Neuronal stem cell (in vitro differentiated cells): ENCODE measurements around the gene RPS4Y1. TPM values are rescaled to one million over a fixed set of nuclear protein-coding genes. Genes with fewer than 3 reads are reported as not detected.

Source experiments
- DNase-seq: peaks from one replicate; pipeline ENCODE4 v3.0.0-alpha.2; 2013; ENCODE audit warnings: low spot score
- H2AFZ ChIP-seq: one replicate; pipeline ENCODE4 v1.6.1; 2013; ENCODE audit warnings: mild to moderate bottlenecking, low read length, inconsistent platforms
- H2AK5ac ChIP-seq: 2 replicates; pipeline ENCODE4 v1.6.1; 2013; ENCODE audit warnings: low read depth, mild to moderate bottlenecking, inconsistent platforms, low read length, moderate library complexity, mixed read lengths
- H2BK120ac ChIP-seq: 2 replicates; pipeline ENCODE4 v1.6.1; 2013; ENCODE audit warnings: low read depth, mild to moderate bottlenecking, inconsistent platforms, low read length, moderate library complexity, mixed read lengths
- H2BK12ac ChIP-seq: one replicate; pipeline ENCODE4 v1.6.1; 2013; ENCODE audit warnings: low read length, inconsistent platforms
- H2BK15ac ChIP-seq: 2 replicates; pipeline ENCODE4 v1.6.1; 2013; ENCODE audit warnings: mild to moderate bottlenecking, low read length, inconsistent platforms, mixed read lengths
- H2BK5ac ChIP-seq: one replicate; pipeline ENCODE4 v1.6.1; 2013; ENCODE audit warnings: inconsistent platforms, mild to moderate bottlenecking, low read length, moderate library complexity
- H3K14ac ChIP-seq: one replicate; pipeline ENCODE4 v1.6.1; 2013; ENCODE audit warnings: low read length, inconsistent platforms
- H3K18ac ChIP-seq: 2 replicates; pipeline ENCODE4 v1.6.1; 2013; ENCODE audit warnings: low read length, inconsistent platforms
- H3K23ac ChIP-seq: 2 replicates; pipeline ENCODE4 v1.6.1; 2013; ENCODE audit warnings: low read depth, mild to moderate bottlenecking, mixed read lengths, low read length, inconsistent platforms; ENCODE audit not compliant: poor library complexity
- H3K27ac ChIP-seq: replicated peaks from 3 replicates; pipeline ENCODE4 v1.5.1; 2013; ENCODE audit warnings: low read length, inconsistent platforms
- H3K27me3 ChIP-seq, 3 experiments: 2 replicates each; pipeline ENCODE4 v1.6.1; 2013; ENCODE audit warnings: low read length in 3 of 3, mild to moderate bottlenecking in 2 of 3, inconsistent platforms in 1 of 3, low read depth in 1 of 3, mixed read lengths in 1 of 3, moderate library complexity in 1 of 3; ENCODE audit not compliant: control insufficient read depth in 3 of 3, insufficient read depth in 3 of 3
- H3K36me3 ChIP-seq, 2 donors: replicated peaks in 1 of 2; 2 replicates each; pipeline ENCODE4 v1.6.1; 2013; ENCODE audit warnings: low read length in 2 of 2; ENCODE audit not compliant: control insufficient read depth in 2 of 2, insufficient read depth in 2 of 2
- H3K4ac ChIP-seq: 2 replicates; pipeline ENCODE4 v1.6.1; 2013; ENCODE audit warnings: inconsistent platforms, mild to moderate bottlenecking, low read length, moderate library complexity
- H3K4me1 ChIP-seq, 2 donors: 1 replicate in 1 of 2; 2 replicates in 1 of 2; pipeline ENCODE4 v1.6.1; 2013; ENCODE audit warnings: low read length in 2 of 2, low read depth in 1 of 2; ENCODE audit not compliant: control insufficient read depth in 2 of 2, insufficient read depth in 1 of 2
- H3K4me2 ChIP-seq: one replicate; pipeline ENCODE4 v1.6.1; 2013; ENCODE audit warnings: mild to moderate bottlenecking, low read length, inconsistent platforms; ENCODE audit not compliant: insufficient read depth, poor library complexity, severe bottlenecking
- H3K4me3 ChIP-seq, 2 donors: 2 replicates each; pipeline ENCODE4 v1.5.1; 2013; ENCODE audit warnings: low read length in 2 of 2, mild to moderate bottlenecking in 2 of 2, inconsistent platforms in 1 of 2, moderate library complexity in 1 of 2
- H3K79me1 ChIP-seq: one replicate; pipeline ENCODE4 v1.6.1; 2013; ENCODE audit warnings: low read depth, mild to moderate bottlenecking, inconsistent platforms, low read length, moderate library complexity
- H3K9ac ChIP-seq: one replicate; pipeline ENCODE4 v1.6.1; 2013; ENCODE audit warnings: mild to moderate bottlenecking, low read depth, low read length, inconsistent platforms; ENCODE audit not compliant: poor library complexity
- H3K9me3 ChIP-seq, 2 donors: replicated peaks in 1 of 2; 2 replicates each; pipeline versions ENCODE3 to v1.6.1; 2013; ENCODE audit warnings: low read length in 2 of 2, mild to moderate bottlenecking in 2 of 2, inconsistent platforms in 1 of 2, low read depth in 1 of 2, mixed read lengths in 1 of 2, moderate library complexity in 1 of 2; ENCODE audit not compliant: control insufficient read depth in 2 of 2, insufficient read depth in 1 of 2
- H4K8ac ChIP-seq: one replicate; pipeline ENCODE4 v1.6.1; 2013; ENCODE audit warnings: low read depth, mild to moderate bottlenecking, inconsistent platforms, low read length, moderate library complexity
- H4K91ac ChIP-seq: one replicate; pipeline ENCODE4 v1.6.1; 2013; ENCODE audit warnings: low read length, low read depth, mild to moderate bottlenecking, inconsistent platforms; ENCODE audit not compliant: poor library complexity
- WGBS, 2 donors: extraction: QIAGEN DNeasy Blood & Tissue Kit; methylation state at CpG; one replicate each; pipeline ENCODE4 v1.1.7; 2013; ENCODE audit warnings: missing lambda C conversion rate in 2 of 2, mixed read lengths in 1 of 2; ENCODE audit not compliant: insufficient read length in 2 of 2, insufficient replicate concordance in 1 of 2; ENCODE audit errors: extremely low coverage in 2 of 2; 5-methylcytosine and 5-hydroxymethylcytosine counted together
- small RNA-seq: library from polyadenylated mRNA; stranded (forward); fragments of <200 nt; extraction: miRNeasy Mini kit (QIAGEN cat#:217004); gene quantifications from one replicate; pipeline ENCODE3, GENCODE V24; 2013; ENCODE audit not compliant: insufficient read depth

Gene RPS4Y1

GRCh38 chrY:2896050-2896449 lies 54.6 kb downstream of the RPS4Y1 start:
- H2BK120ac ChIP-seq = no peak overlapping the region
- no peaks in the 10 kb centered on the region for H3K4me1 ChIP-seq
- H3K4ac ChIP-seq = no peak overlapping the region
- no peak overlapping the region for H2AFZ ChIP-seq
- H3K23ac ChIP-seq = no peak overlapping the region
- no peak overlapping the region for H3K27ac ChIP-seq
- H3K9ac ChIP-seq = no peak overlapping the region
- no peak overlapping the region for H3K18ac ChIP-seq
- H4K8ac ChIP-seq = no peak overlapping the region
- no peak overlapping the region for H3K4me3 ChIP-seq
- no peak overlapping the region for H2BK15ac ChIP-seq
- H3K36me3 ChIP-seq = no peaks in the 10 kb centered on the region
- H3K79me1 ChIP-seq = no peaks in the 10 kb centered on the region
- no peak overlapping the region for H4K91ac ChIP-seq
- H2BK12ac ChIP-seq = no peak overlapping the region
- no peak overlapping the region for H3K14ac ChIP-seq
- DNase-seq = no peak
- H2BK5ac ChIP-seq = no peak overlapping the region
- no peaks in the 10 kb centered on the region for H3K9me3 ChIP-seq
- H3K27me3 ChIP-seq = no peaks in the 10 kb centered on the region
- H3K4me2 ChIP-seq = no peak overlapping the region
- no peak overlapping the region for H2AK5ac ChIP-seq
- no CpG with 5 or more reads among the region's 2 CpGs for WGBS, 2 donors

DNA sequence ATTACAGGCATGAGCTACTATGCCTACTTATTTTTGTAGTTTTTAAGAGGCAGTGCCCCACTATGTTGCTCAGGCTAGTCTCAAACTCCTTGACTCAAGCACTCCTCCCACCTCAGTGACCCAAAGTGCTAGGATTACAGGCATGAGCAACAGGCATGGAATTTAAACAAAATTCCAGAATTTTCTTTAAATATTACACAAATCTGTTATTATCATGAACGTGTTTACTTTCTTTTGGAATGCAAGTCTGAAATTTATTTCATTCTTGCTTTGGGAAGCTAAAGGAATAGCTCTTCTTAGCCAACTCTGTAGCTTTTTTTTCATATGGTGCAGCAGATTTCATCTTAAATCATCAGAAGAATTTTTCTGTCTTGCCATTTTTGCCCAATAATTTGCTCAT lies 66.0 kb downstream of the RPS4Y1 start:
- H3K18ac ChIP-seq = no peak overlapping the region
- H2BK15ac ChIP-seq = no peak overlapping the region
- no peak overlapping the region for H2AK5ac ChIP-seq
- no peaks in the 10 kb centered on the region for H3K4me1 ChIP-seq
- H3K27ac ChIP-seq = no peak overlapping the region
- H2BK5ac ChIP-seq = no peak overlapping the region
- peaks cover 0 to 3% of the 10 kb centered on the region in 2 donors for H3K9me3 ChIP-seq
- no CpG with 5 or more reads among the region's 1 CpG for WGBS, 2 donors
- no peak overlapping the region for H4K91ac ChIP-seq
- no peak overlapping the region for H3K9ac ChIP-seq
- H2BK120ac ChIP-seq = no peak overlapping the region
- DNase-seq = no peak
- no peak overlapping the region for H4K8ac ChIP-seq
- H2BK12ac ChIP-seq = no peak overlapping the region
- no peaks in the 10 kb centered on the region for H3K27me3 ChIP-seq
- H3K23ac ChIP-seq = no peak overlapping the region
- no peak overlapping the region for H3K14ac ChIP-seq
- H3K4me2 ChIP-seq = no peak overlapping the region
- no peak overlapping the region for H2AFZ ChIP-seq
- no peaks in the 10 kb centered on the region for H3K79me1 ChIP-seq
- no peak overlapping the region for H3K4ac ChIP-seq
- H3K4me3 ChIP-seq = no peak overlapping the region
- no peaks in the 10 kb centered on the region for H3K36me3 ChIP-seq

DNA sequence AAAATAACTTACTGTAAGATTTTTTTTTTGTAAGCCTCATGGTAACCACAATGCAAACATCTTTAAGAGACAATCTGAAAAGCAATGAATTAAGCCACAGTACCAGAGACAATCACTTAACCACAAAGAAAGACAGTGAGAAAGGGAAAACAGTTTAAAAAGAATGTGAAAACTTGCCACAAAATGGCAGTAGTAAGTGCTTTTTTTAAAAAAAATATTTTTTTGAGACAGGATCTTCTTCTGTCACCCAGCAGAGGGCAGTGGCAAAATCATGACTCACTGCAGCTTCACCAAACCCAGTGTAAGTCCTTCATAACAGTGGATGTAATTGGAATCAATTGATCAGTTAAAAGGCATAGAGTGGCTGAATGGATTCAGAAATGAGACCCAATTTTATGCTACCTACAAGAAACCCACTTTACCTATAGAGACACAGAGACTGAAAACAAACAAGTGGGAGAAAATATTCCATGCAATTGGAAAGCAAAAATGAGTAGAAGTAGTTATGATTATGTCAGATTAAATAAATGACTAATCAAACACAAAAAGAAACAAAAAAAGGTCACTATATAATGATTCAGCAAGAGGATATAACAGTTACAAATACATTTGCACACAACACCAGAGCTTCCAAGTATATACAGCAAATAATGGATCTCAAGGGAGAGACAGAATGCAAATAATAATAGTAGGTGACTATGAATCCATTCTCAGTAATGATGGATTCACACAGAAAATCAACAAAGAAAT lies 71.8 kb downstream of the RPS4Y1 start:
- Histone ChIP-seq H2AFZ (no peak overlapping the region), H3K18ac (no peak overlapping the region), H3K36me3 (no peaks in the 10 kb centered on the region), H3K27me3 (no peaks in the 10 kb centered on the region), H4K91ac (no peak overlapping the region), H3K79me1 (no peaks in the 10 kb centered on the region), H2BK12ac (no peak overlapping the region), H2BK120ac (no peak overlapping the region), H3K23ac (no peak overlapping the region), H3K14ac (no peak overlapping the region), H4K8ac (no peak overlapping the region), H3K9ac (no peak overlapping the region), H3K4me3 (no peak overlapping the region), H3K4ac (no peak overlapping the region), H3K27ac (no peak overlapping the region), H3K9me3 (peaks cover 0 to 3% of the 10 kb centered on the region in 2 donors), H3K4me2 (no peak overlapping the region), H2BK15ac (no peak overlapping the region), H3K4me1 (no peaks in the 10 kb centered on the region), H2AK5ac (no peak overlapping the region), H2BK5ac (no peak overlapping the region)
- DNase-seq = no peak

Small RNA genes within 50 kb of the gene (small RNA-seq; reads per million reads assigned to genes)
- gene TOMM22P2 = not detected
